SH-SY5Y (cell line): Measurements from ENCODE around the gene OR2L3.

Experiments used
- GATA2 ChIP-seq: IDR thresholded peaks from 2 replicates; pipeline ENCODE4 v1.6.1; 2011; ENCODE audit warnings: mild to moderate bottlenecking, low read depth, low read length
- GATA3 ChIP-seq: IDR thresholded peaks from 2 replicates; pipeline ENCODE4 v1.6.1; 2011; ENCODE audit warnings: low read depth, mild to moderate bottlenecking, low read length, moderate library complexity

OR2L3 gene

GRCh38 chr1:248046536-248046935 lies at the start of gene OR2L3:
OR2L3 (plus strand) TSS chr1:248046836; CDS start chr1:248060682, 13,846 bp downstream.
- TF ChIP-seq GATA3 (no peak), GATA2 (no peak)

- no peak for TF ChIP-seq GATA2
- no peak for TF ChIP-seq GATA3
Measured at GRCh38 chr1:247998811-247999210, 47.8 kb upstream of the OR2L3 start.

GRCh38 chr1:248000169-248000568 lies 46.5 kb upstream of the OR2L3 start:
- TF ChIP-seq GATA2 (no peak), GATA3 (no peak)

GRCh38 chr1:248007778-248008177 lies 38.9 kb upstream of the OR2L3 start:
- TF ChIP-seq GATA2: no peak
- TF ChIP-seq GATA3: no peak

- TF ChIP-seq GATA2: no peak
- no peak for TF ChIP-seq GATA3
Measured at GRCh38 chr1:248009681-248010080, 37.0 kb upstream of the OR2L3 start.

- TF ChIP-seq GATA3: no peak
- TF ChIP-seq GATA2: no peak
Measured at GRCh38 chr1:248013229-248013710, 33.4 kb upstream of the OR2L3 start, which contains the start of gene OR2L5. OR2L5 (plus strand) TSS chr1:248013660; CDS start chr1:248021948, 8,288 bp downstream.

GRCh38 chr1:248015803-248016202 lies 30.8 kb upstream of the OR2L3 start:
- TF ChIP-seq GATA2: no peak
- no peak for TF ChIP-seq GATA3

GRCh38 chr1:248029770-248030169 lies 16.9 kb upstream of the OR2L3 start, which contains the start of gene OR2L2:
OR2L2 (plus strand) TSS chr1:248030070; CDS start chr1:248038268, 8,198 bp downstream.
- TF ChIP-seq GATA2 (no peak), GATA3 (no peak)

GRCh38 chr1:248045209-248045608 lies 1.4 kb upstream of the OR2L3 start:
- TF ChIP-seq GATA2: no peak
- no peak for TF ChIP-seq GATA3

GRCh38 chr1:248047008-248047407 lies 372 bp downstream of the OR2L3 start:
- TF ChIP-seq GATA3: no peak
- TF ChIP-seq GATA2: no peak

GRCh38 chr1:248054671-248055070 lies 8.0 kb downstream of the OR2L3 start:
- TF ChIP-seq GATA2 (no peak), GATA3 (no peak)

GRCh38 chr1:248055261-248055660 lies 8.6 kb downstream of the OR2L3 start:
- TF ChIP-seq GATA3 (no peak), GATA2 (no peak)

- TF ChIP-seq GATA3 (no peak), GATA2 (no peak)
Measured at GRCh38 chr1:248065071-248065470, 18.4 kb downstream of the OR2L3 start.

- no peak for TF ChIP-seq GATA2
- no peak for TF ChIP-seq GATA3
Measured at GRCh38 chr1:248065604-248066003, 19.0 kb downstream of the OR2L3 start.

GRCh38 chr1:248094884-248095283 lies 48.2 kb downstream of the OR2L3 start, which contains the start of gene OR2L13:
OR2L13 (plus strand) TSS chr1:248095184; CDS start chr1:248099376, 4,192 bp downstream.
- no peak for TF ChIP-seq GATA2
- no peak for TF ChIP-seq GATA3

- TF ChIP-seq GATA2: no peak
Measured at GRCh38 chr1:248098529-248098928, 51.9 kb downstream of the OR2L3 start.

GRCh38 chr1:248102847-248103246 lies 56.2 kb downstream of the OR2L3 start:
- TF ChIP-seq GATA3: no peak
- no peak for TF ChIP-seq GATA2

- no peak for TF ChIP-seq GATA2
- no peak for TF ChIP-seq GATA3
Measured at GRCh38 chr1:248111157-248111556, 64.5 kb downstream of the OR2L3 start.
